Metanephros (tissue), 2 donors: ENCODE results near the gene ATP6V1D. TPM values are rescaled to one million over a fixed set of nuclear protein-coding genes. Genes with fewer than 3 reads are reported as not detected.

ENCODE experiments used
- small RNA-seq: library from RNA; depleted of rRNA; stranded (forward); fragments of <200 nt; gene quantifications from one replicate; pipeline ENCODE3, GENCODE V24; 2014; ENCODE audit warnings: low replicate concordance
- total RNA-seq: library from RNA; depleted of rRNA; stranded (reverse); fragments of >200 nt; gene quantifications from one replicate; pipeline ENCODE4 v1.2.3, GENCODE V29; 2014

Gene ATP6V1D
- total RNA-seq: 77.5 TPM

DNA sequence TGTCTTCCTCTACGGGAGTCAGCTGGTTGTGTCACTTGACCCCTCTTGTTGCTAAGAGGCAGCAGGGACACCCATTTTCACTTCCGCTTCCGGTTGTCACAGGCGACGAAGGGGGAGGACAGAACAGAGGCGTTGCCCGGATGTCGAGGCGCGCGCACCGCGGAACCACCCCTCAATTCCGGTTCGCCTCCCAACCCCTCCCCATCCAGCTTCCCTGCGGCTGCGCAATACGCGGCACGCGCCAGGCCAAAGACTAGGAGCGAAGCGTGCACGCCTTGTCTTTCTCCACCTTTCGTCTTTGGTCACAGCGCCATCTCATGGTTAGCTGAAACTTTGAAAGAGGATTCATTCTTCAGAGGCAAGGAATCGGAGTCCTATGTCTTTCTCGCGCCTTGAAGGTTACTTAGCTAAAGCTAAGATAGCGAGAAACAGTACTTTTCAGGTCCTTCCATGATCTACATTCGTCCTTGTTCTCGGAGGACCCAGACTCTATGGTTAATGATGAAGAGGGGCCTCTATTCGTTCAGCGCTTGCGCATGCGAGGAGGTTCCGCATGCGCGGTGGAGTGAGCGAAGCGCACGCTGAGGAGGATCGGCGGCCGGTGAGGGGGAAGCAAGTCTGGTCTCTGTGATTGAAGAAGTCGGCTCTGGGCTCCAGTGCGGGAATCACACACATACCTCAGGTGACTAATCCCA lies at the start of gene ATP6V1D, which contains the start of gene EIF2S1:
Gene ATP6V1D, minus strand, starts transcription at position 30 of the 695 bp plus-strand sequence. CDS start 106 bp downstream, outside the sequence.
Gene EIF2S1, plus strand, starts transcription at position 554 of the 695 bp plus-strand sequence. CDS start 4,440 bp downstream, outside the sequence.

Small RNA genes lying within 50 kb of the gene (small RNA-seq; reads per million reads assigned to genes)
- not detected for gene RF00019

Other genes with a start within 250 kb of the ATP6V1D start
- 0.23 TPM for gene GARIN2, start 170.4 kb downstream of the ATP6V1D start, total RNA-seq
- gene PALS1, start 118.4 kb downstream of the ATP6V1D start, total RNA-seq: 82.5 TPM
- 47.0 TPM for gene EIF2S1, start 524 bp upstream of the ATP6V1D start, total RNA-seq
- 1.3 TPM for gene PLEK2, start 52.4 kb upstream of the ATP6V1D start, total RNA-seq
- gene TMEM229B, start 128.9 kb upstream of the ATP6V1D start, total RNA-seq: 2.5 TPM
- gene PLEKHH1, start 173.5 kb upstream of the ATP6V1D start, total RNA-seq: 18.6 TPM
- 42.2 TPM for gene PIGH, start 240.5 kb upstream of the ATP6V1D start, total RNA-seq